K562 (cell line): Measurements from ENCODE around the gene RORB. TPM values are rescaled to one million over a fixed set of nuclear protein-coding genes. Genes with fewer than 3 reads are reported as not detected.

Source experiments
- ATAC-seq: fragments of 200-7000 bp; cut with Tn5 transposase; 3 replicates; pipeline ENCODE4 v1.9.1; 2020; ENCODE audit warnings: moderate library complexity
- BruUV-seq: library from RNA; stranded (reverse); fragments of 400-500 nt; replicated peaks from 2 replicates; lab custom pipeline; 2021; lab: Mats Ljungman, UMichigan
- CTCF ChIA-PET: fragments of 300-600 bp; formaldehyde crosslinking; extraction: SDS; loops from one replicate; lab custom pipeline; 2021; ENCODE audit warnings: low intra/inter-chr PET ratio; lab: Yijun Ruan, JAX
- POLR2A ChIA-PET: fragments of 300-600, 350-650 bp; sonication (Branson Sonifier 250); formaldehyde crosslinking; extraction: SDS; loops from one replicate; lab custom pipeline; 2021; ENCODE audit warnings: antibody characterized with exemption, inconsistent platforms; lab: Yijun Ruan, JAX
- DNase-seq, 4 experiments: peaks; one replicate each; pipeline versions ENCODE4 v3.0.0 to v3.0.0-alpha.2; 2011 to 2018; ENCODE audit warnings: low spot score in 3 of 4, mixed read lengths in 3 of 4; ENCODE audit errors: extremely low read depth in 1 of 4
- FAIRE-seq: peaks from 2 replicates; lab custom pipeline; 2011; peaks lifted over from hg19 to GRCh38; lab: Jason Lieb, UNC
- H2AFZ ChIP-seq: 2 replicates; pipeline ENCODE4 v1.6.0; 2011; ENCODE audit warnings: low read depth, low read length, control low read depth, inconsistent platforms
- H3K27ac ChIP-seq: fragments of 200-600 bp; 3 replicates; pipeline ENCODE4 v1.8.0; 2011; ENCODE audit warnings: low read depth, mild to moderate bottlenecking, control low read depth, inconsistent platforms, low read length, moderate library complexity, mixed read lengths; ENCODE audit errors: extremely low read depth
- H3K27me3 ChIP-seq, 2 experiments: fragments of 300-600 bp in 1 of 2; 2 replicates in 1 of 2; 3 replicates in 1 of 2; pipeline versions ENCODE4 v1.6.0 to v1.8.0; 2011; ENCODE audit warnings: inconsistent platforms in 2 of 2, low read length in 2 of 2, mild to moderate bottlenecking in 1 of 2, mixed read lengths in 1 of 2, moderate library complexity in 1 of 2; ENCODE audit not compliant: control insufficient read depth in 2 of 2, insufficient read depth in 2 of 2
- H3K36me3 ChIP-seq: fragments of 300-600 bp; 3 replicates; pipeline ENCODE4 v1.8.0; 2011; ENCODE audit warnings: mild to moderate bottlenecking, low read length, inconsistent platforms; ENCODE audit not compliant: control insufficient read depth, insufficient read depth
- H3K4me1 ChIP-seq, 2 experiments: fragments of 200-600 bp in 1 of 2; replicated peaks in 1 of 2; 2 replicates in 1 of 2; 3 replicates in 1 of 2; pipeline versions ENCODE4 v1.5.1 to v1.8.0; 2011; ENCODE audit warnings: inconsistent platforms in 2 of 2, low read length in 2 of 2, mild to moderate bottlenecking in 1 of 2, mixed read lengths in 1 of 2, moderate library complexity in 1 of 2; ENCODE audit not compliant: control insufficient read depth in 2 of 2, insufficient read depth in 2 of 2
- H3K4me2 ChIP-seq: 2 replicates; pipeline ENCODE4 v1.6.1; 2011; ENCODE audit warnings: low read length, control low read depth, inconsistent platforms, mixed read lengths; ENCODE audit not compliant: insufficient read depth
- H3K4me3 ChIP-seq: fragments of 200-600 bp; sonication (generic), shearing (Covaris generic); 2 replicates; pipeline ENCODE4 v1.5.1; 2016; ENCODE audit warnings: control low read depth, inconsistent platforms
- H3K79me2 ChIP-seq: fragments of 200-600 bp; 3 replicates; pipeline ENCODE4 v1.8.0; 2011; ENCODE audit warnings: low read length, inconsistent platforms; ENCODE audit not compliant: control insufficient read depth, insufficient read depth
- H3K9ac ChIP-seq, 2 experiments: 2 replicates each; pipeline versions ENCODE4 v1.6.0 to v1.6.1; 2011; ENCODE audit warnings: low read depth in 2 of 2, low read length in 2 of 2, control low read depth in 1 of 2, inconsistent platforms in 1 of 2, mild to moderate bottlenecking in 1 of 2, mixed read lengths in 1 of 2; ENCODE audit not compliant: insufficient read depth in 1 of 2
- H3K9me1 ChIP-seq: one replicate; pipeline ENCODE4 v1.6.0; 2011; ENCODE audit warnings: inconsistent platforms, mild to moderate bottlenecking, low read length, moderate library complexity; ENCODE audit not compliant: control insufficient read depth, insufficient read depth
- H3K9me3 ChIP-seq: replicated peaks from 2 replicates; pipeline ENCODE4 v1.5.1; 2011; ENCODE audit warnings: low read depth, low read length, inconsistent platforms; ENCODE audit not compliant: control insufficient read depth, insufficient read depth
- H4K20me1 ChIP-seq: replicated peaks from 2 replicates; pipeline ENCODE4 v1.6.1; 2011; ENCODE audit warnings: low read length, inconsistent platforms, mixed read lengths; ENCODE audit not compliant: control insufficient read depth, insufficient read depth
- GATA2 ChIP-seq: sonication (generic); formaldehyde crosslinking; IDR thresholded peaks from 2 replicates; pipeline ENCODE4 v1.4.0; 2020; ENCODE audit warnings: mild to moderate bottlenecking, missing genetic modification reagents
- MCM3 ChIP-seq: fragments of 450-650 bp; IDR thresholded peaks from 2 replicates; pipeline ENCODE4 v1.6.1; 2016
- RBM17 ChIP-seq: fragments of 200-400 bp; formaldehyde crosslinking; IDR thresholded peaks from 2 replicates; pipeline ENCODE4 v1.6.1; 2017; ENCODE audit warnings: low read depth, mild to moderate bottlenecking, low read length, borderline replicate concordance
- SRSF3 ChIP-seq: fragments of 200-400 bp; formaldehyde crosslinking; IDR thresholded peaks from 2 replicates; pipeline ENCODE4 v1.6.1; 2016; ENCODE audit warnings: mild to moderate bottlenecking, low read length, moderate library complexity; ENCODE audit not compliant: insufficient read depth
- SRSF9 ChIP-seq: fragments of 200-400 bp; formaldehyde crosslinking; IDR thresholded peaks from 2 replicates; pipeline ENCODE4 v1.6.1; 2017; ENCODE audit warnings: low read depth, low read length, borderline replicate concordance
- YBX1 ChIP-seq: fragments of 450-650 bp; IDR thresholded peaks from 2 replicates; pipeline ENCODE4 v1.7.1; 2016; ENCODE audit warnings: mild to moderate bottlenecking
- YY1 ChIP-seq, 3 experiments: IDR thresholded peaks; 2 replicates each; pipeline ENCODE4 v1.6.1; 2011; ENCODE audit warnings: low read length in 2 of 3, mild to moderate bottlenecking in 2 of 3, moderate library complexity in 2 of 3, borderline replicate concordance in 1 of 3, control low read depth in 1 of 3, low read depth in 1 of 3; ENCODE audit not compliant: insufficient read depth in 3 of 3, insufficient replicate concordance in 2 of 3, control insufficient read depth in 1 of 3, insufficient read length in 1 of 3; ENCODE audit errors: extremely low read depth in 1 of 3
- WGBS: fragments of 100-300 bp; shearing (Covaris generic); methylation state at CpG from one replicate; pipeline ENCODE4 v1.1.6; 2016; ENCODE audit warnings: low coverage, mixed read lengths; ENCODE audit not compliant: insufficient coverage; ENCODE audit errors: missing lambda C conversion rate; 5-methylcytosine and 5-hydroxymethylcytosine counted together
- in situ Hi-C: fragments of 300-500 bp; cut with MboI; formaldehyde crosslinking; loops from 4 replicates; pipeline ENCODE4 v1.15.0; 2018; ENCODE audit warnings: inconsistent platforms, mixed read lengths
- intact Hi-C: fragments of 100-400 bp; cut with micrococcal nuclease; formaldehyde crosslinking; loops from 2 replicates; pipeline ENCODE4 v1.14.2; 2022
- polyA plus RNA-seq, 8 experiments: library from polyadenylated mRNA; depleted of rRNA in 4 of 8; stranded (reverse) in 5 of 8; unstranded in 3 of 8; fragments of >200 nt; fragmentation: Nextera tagmentation in 2 of 8; fragmentation: Illumina TruSeq in 1 of 8; extraction: Ambion mirVana in 2 of 8; extraction: Trizol in 1 of 8; gene quantifications; 2 replicates each; pipeline versions ENCODE4 v1.2.1 to v1.2.3, GENCODE V29; 2011 to 2014; ENCODE audit warnings: inconsistent platforms in 1 of 8, missing spikeins in 1 of 8
- total RNA-seq, 7 experiments: library from RNA; depleted of rRNA in 6 of 7; stranded (reverse); fragments of >200 nt in 6 of 7; fragmentation: Illumina TruSeq in 2 of 7; extraction: Trizol in 2 of 7; gene quantifications; 2 replicates each; pipeline versions ENCODE4 v1.2.1 to v1.2.3, GENCODE V29; 2011 to 2021; ENCODE audit warnings: low replicate concordance in 1 of 7
- TF ChIP-seq, protein P1 (sequence below): fragments of 450-650 bp; IDR thresholded peaks from 2 replicates; pipeline ENCODE4 v1.6.1; 2014; ENCODE audit warnings: low read depth, mild to moderate bottlenecking, moderate library complexity, borderline replicate concordance

RORB gene
- total and polyA plus RNA-seq, 9 of the 15 experiments (the other 6 are each of a cell fraction or from before 2014, with no cell fraction given) = not detected

DNA sequence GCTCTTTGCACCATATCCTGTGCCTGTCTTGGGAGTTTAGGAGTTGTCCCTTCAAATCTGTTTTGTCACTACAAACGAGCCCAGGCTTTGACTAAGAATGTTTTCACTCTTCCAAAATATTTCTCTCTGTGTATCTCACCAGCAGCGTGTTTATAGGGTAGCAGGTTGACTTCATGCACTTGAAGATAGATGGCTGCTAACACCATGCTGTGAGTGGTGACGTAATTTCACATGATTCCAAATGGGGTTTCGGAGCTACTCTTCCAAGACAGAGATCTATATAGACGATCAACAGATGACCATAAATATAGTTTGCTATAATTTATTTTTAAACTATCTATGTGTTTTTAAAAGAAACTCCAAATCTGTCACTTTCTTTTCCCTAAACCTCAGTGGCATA, 30.6 kb downstream of the RORB start:
- ATAC-seq (no peak), FAIRE-seq (no peak), DNase-seq (no peak)
- WGBS = 2% methylated on average over 5 of the region's 5 CpGs
- TF ChIP-seq RBM17 = no peak
- TF ChIP-seq, protein P1, sequence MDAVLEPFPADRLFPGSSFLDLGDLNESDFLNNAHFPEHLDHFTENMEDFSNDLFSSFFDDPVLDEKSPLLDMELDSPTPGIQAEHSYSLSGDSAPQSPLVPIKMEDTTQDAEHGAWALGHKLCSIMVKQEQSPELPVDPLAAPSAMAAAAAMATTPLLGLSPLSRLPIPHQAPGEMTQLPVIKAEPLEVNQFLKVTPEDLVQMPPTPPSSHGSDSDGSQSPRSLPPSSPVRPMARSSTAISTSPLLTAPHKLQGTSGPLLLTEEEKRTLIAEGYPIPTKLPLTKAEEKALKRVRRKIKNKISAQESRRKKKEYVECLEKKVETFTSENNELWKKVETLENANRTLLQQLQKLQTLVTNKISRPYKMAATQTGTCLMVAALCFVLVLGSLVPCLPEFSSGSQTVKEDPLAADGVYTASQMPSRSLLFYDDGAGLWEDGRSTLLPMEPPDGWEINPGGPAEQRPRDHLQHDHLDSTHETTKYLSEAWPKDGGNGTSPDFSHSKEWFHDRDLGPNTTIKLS = no peak
- no peaks in the 10 kb centered on the region for H3K9me3 ChIP-seq
- no peaks in the 10 kb centered on the region for H4K20me1 ChIP-seq
- H3K27ac ChIP-seq = no peak overlapping the region
- H2AFZ ChIP-seq = no peak overlapping the region
- in situ Hi-C loops = no loop called here
- H3K4me3 ChIP-seq = no peak overlapping the region
- no peaks in the 10 kb centered on the region for H3K9me1 ChIP-seq
- H3K4me1 ChIP-seq = no peaks in the 10 kb centered on the region
- ChIA-PET POLR2A (no interaction called here), CTCF (no interaction called here)
- H3K9ac ChIP-seq = no peak overlapping the region
- H3K27me3 ChIP-seq = no peaks in the 10 kb centered on the region
- intact Hi-C loops = no loop called here
- BruUV-seq = no TSS peak
- H3K36me3 ChIP-seq = no peaks in the 10 kb centered on the region
- H3K79me2 ChIP-seq = no peaks in the 10 kb centered on the region
- H3K4me2 ChIP-seq = no peak overlapping the region

GRCh38 chr9:74528207-74528606, 31.1 kb downstream of the RORB start:
- Histone ChIP-seq H3K79me2 (no peaks in the 10 kb centered on the region), H3K27me3 (no peaks in the 10 kb centered on the region), H4K20me1 (no peaks in the 10 kb centered on the region), H3K4me3 (no peak overlapping the region), H3K9me3 (no peaks in the 10 kb centered on the region), H3K36me3 (no peaks in the 10 kb centered on the region), H3K9ac (no peak overlapping the region), H3K4me2 (no peak overlapping the region), H3K9me1 (no peaks in the 10 kb centered on the region), H3K4me1 (no peaks in the 10 kb centered on the region), H2AFZ (no peak overlapping the region), H3K27ac (no peak overlapping the region)
- TF ChIP-seq YBX1 (no peak), SRSF3 (no peak), GATA2 (CRISPR knock-in tag) (no peak), SRSF9 (no peak), MCM3 (no peak), YY1 (IDR thresholded peaks at IDR 0.05; ENCODE audit: borderline replicate concordance in 1 of 3, control insufficient read depth in 1 of 3, extremely low read depth in 1 of 3, insufficient read depth in 3 of 3, insufficient read length in 1 of 3, insufficient replicate concordance in 2 of 3, low read depth in 1 of 3, low read length in 2 of 3) (no peak)
- ATAC-seq (no peak), DNase-seq (no peak), FAIRE-seq (no peak)
- 0% methylated on average over 6 of the region's 6 CpGs for WGBS
- ChIA-PET CTCF (no interaction called here), POLR2A (no interaction called here)
- intact Hi-C loops = no loop called here
- in situ Hi-C loops = no loop called here
- no TSS peak for BruUV-seq
